Stimulated activated CD8-positive, alpha-beta memory T cell treated with anti-CD3 and anti-CD28 coated beads, Interleukin-4, amount 100 ng/mL, for 24 hours (primary cell): ENCODE results near the gene MED10.
"Not testable (repeated sequence)": the region's sequence is repeated elsewhere in the genome, so short reads cannot be mapped to it uniquely, and the experiment has no call there.

Experiments used
- DNase-seq: peaks from one replicate; pipeline ENCODE4 v3.0.0-alpha.2; 2020; ENCODE audit warnings: low read depth

MED10 gene

DNA sequence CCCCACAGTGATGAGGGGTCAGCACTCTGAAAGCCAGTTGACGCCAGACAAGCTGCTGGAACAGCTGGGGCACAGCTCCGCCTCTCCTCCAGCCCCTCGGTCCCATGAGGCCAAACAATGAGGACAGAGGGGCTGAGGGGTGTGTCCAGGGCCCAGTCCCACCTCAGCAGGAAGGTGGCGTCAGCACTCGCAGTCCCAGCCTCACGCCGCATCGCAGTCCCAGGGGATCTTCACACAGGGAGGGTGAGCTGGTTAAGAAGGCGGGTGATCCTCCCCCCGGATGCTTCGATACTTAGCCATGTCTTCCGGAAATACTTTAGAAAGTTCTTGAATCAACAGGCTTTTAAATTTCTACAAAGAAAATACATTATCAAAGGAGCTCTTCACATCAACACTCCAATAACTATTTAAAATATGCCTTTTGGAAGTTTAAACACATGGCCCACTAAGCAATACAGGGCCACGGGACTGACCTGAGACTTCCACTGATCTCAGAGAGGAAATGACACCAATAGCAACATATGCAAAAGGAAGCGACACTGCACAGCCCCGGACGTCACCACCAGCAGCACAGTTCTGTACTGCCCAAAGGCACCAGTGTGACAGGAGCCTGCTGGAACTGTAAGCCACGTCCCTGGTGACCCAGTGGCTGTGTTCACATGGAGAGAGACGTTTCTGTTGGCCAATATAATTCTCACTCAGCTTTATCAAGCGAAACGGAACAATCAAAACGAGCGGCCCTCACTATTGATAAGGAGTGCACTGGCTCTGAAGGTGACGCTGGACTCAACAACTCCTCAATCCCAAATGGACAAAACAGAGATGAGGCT lies 5.9 kb downstream of the MED10 start:
- no peak for DNase-seq

DNA sequence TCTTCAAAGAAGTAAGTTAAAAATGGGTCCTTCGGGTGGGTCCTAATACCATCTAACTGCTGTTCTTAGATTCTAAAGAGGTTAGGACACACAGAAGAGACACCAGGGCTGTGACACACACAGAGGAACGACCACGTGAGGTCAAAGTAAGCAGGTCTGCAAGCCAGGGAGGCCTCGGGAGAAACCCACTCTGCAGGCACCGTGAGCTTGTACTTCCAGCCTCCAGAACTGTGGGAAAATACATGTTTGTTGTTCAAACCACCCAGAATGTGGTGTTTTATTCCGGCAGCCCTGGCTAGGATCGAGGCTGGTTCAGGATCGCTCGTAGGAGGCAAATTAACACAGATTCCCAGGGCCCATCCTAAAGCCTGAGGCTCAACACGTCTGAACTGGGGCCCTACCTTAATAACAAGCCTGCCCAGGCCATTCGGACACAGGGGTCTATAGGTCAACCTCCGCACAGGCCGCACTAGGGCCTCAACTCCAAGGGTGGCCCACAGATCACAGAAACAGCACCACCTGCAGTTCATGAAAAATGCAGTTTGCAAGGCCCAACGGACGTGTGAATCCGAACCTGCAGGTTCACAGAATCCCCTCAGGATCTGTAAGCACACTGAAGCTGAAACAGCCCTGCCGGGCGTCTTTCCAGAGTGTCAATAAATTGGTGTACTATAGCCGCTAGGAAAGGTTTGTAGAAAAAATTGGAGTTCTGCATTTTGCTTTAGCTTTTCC lies 7.1 kb downstream of the MED10 start:
- DNase-seq, result no peak

DNA sequence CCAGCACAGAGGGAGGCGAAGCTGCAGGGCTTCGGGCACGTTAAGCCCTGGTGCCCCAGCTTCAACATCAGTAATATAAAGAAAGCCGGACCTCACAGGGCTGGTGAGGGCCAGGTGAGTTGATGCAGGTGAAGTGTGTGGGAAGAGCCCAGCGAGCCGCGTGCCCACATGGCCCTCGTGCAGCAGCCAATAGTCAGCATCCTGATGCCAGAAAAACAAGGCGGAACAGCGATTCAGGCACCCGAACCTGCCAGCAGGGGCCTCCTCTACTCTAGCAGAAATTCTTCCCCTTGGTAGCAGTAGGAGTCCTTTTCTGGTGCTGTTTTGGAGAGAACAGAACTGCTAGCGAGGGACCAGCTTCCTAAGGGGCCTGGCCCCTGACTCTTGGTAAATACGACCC lies 7.8 kb downstream of the MED10 start:
- no peak for DNase-seq

DNA sequence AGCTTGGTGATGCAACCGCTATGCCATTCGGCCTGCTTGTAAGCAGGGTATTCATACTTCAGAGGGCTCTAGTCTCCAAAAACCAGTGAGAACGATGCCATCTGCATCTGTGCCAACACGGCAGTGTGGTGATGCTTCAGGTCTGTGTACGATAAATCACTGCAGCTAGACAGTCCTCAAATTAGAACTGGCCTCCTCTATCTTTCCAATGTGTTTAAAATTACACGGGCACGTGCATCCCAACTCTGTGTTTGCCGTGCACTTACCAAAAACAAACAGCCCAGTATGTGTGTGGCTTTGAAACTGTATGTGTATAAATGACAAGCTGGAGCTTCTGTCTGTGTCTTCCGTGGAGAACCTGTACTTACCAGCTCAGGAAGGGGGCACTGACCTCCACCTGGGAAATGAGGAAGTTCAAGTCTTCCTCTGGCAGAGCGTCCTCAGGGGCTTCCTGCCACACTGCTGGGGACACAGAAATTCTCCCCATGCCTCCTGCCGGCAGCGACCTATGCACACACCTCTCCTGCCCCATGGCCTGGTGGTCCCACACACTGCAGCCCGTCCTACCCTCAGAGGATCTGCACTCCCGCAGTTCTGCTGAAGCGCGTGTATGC lies 12.3 kb downstream of the MED10 start:
- DNase-seq, result no peak

DNA sequence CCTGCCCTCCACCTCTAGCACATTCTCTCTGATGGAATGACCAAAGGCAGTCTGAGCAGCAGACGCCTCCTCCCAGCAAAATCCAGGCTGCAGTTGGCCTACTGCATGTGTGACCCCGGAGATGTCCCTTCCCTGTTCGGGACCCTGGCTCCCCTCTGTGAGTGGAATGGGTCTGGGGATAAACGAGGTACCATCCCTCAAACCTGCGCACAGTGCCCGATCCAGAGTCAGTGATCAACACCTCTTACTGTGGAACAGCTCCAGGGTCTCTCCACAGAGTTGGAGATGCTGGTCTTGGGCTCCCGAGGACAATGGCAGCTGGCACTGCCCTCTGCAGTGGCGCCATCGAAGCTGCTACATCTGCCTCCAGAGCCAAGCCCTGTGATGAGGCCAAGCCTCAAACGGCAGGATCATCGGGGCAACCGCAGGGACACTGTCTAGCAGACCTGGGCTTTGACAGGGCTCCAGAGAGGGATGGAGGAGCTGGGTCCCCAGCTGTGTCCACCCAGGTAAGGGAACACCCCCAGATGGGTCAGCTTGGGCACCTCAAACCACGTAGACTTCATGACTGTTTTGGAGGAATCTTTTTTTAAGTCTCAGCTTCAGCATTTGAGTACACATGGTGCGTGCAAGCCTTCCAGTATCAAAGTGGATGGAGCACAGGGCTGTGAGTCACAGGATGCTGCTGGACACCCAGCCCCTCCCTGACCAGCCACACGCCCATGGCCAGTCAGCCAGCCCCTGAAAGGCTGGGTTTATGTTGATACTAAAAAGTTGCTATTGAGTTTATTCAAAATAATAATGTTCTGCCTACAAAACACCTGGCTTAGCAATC lies 13.0 kb downstream of the MED10 start:
- DNase-seq, result no peak

DNA sequence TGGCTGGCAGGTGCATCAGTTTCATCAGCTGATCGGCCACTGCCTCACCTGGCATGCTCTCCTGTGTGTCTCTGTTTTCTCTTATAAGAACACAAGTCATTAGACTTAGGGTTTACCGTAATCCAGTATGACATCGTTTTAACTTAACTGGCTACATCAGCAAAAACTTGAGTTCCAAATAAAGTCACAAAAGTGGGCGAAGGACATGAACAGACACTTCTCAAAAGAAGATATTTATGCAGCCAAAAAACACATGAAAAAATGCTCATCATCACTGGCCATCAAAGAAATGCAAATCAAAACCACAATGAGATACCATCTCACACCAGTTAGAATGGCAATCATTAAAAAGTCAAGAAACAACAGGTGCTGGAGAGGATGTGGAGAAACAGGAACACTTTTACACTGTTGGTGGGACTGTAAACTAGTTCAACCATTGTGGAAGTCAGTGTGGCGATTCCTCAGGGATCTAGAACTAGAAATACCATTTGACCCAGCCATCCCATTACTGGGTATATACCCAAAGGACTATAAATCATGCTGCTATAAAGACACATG lies 14.8 kb downstream of the MED10 start:
- DNase-seq, result not testable (repeated sequence)

DNA sequence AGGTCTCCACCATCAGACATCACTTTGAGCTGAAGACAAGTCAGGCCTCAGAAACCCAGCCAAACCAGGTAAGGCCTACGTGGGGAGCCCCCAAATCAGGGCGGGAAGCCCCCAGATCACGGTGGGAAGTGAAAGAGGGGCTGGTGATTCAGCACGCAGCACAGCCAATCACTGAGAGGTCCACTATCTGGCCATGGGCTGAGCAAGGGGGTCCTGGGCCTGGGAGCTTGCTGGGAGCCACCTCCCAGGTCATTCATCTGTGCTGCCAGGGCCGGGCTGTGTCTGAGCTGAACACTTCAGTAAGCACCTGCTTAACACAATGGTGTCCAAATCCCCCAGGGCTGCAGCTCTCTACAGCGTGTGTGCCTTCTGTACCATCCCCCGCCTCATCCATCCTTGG lies 15.5 kb downstream of the MED10 start:
- DNase-seq, result no peak

DNA sequence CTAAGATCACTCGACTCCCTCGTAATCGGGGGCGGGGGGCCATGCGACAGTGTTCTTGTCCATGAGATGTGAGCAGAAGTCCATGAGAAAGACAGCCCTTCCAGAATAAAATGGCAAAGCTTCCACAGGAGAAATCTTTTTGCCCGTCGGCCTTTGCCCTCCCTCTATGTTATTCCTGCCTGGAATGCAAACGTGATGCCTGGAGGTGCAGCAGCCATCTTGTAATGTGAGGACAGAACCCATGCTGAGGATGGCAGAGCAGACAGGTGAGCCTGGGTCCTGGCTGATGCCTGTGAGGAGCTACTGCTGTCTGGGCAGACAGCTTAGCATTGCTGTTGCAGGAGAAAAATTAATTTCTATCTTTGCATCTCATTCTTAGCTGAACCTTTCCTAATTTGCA lies 17.2 kb downstream of the MED10 start:
- no peak for DNase-seq

DNA sequence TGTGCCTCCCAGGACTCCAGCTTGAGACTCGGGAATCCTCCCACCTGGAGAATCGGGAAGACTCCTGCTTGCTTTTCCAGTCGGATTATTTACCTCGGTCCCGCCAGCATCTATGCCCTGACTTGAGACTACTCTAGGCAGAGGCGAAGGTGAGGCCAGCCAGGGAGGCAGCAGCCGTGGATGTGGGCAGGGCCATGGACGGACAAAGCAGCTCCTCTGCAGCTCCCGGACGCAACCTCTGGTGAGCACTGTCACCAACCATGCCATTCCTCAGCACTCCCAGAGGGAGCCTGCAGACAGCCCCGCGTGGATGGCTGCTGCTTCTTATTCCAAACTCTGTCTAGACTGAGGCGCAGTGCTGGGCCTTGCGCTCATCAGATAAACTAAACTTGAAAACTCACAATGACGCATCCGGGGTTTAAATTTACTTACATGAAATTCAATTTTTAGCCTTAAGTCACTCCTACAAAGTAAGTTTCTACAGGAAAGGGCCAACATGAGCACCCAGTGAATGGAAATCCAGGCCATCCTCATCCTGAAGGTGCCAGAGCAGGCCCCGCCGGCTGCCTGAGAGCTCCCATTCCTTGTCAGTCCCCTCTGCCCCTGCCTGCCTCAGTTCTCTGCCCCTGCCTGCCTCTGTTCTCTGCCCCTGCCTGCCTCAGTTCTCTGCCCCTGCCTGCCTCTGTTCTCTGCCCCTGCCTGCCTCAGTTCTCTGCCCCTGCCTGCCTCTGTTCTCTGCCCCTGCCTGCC lies 17.8 kb downstream of the MED10 start:
- no peak for DNase-seq

DNA sequence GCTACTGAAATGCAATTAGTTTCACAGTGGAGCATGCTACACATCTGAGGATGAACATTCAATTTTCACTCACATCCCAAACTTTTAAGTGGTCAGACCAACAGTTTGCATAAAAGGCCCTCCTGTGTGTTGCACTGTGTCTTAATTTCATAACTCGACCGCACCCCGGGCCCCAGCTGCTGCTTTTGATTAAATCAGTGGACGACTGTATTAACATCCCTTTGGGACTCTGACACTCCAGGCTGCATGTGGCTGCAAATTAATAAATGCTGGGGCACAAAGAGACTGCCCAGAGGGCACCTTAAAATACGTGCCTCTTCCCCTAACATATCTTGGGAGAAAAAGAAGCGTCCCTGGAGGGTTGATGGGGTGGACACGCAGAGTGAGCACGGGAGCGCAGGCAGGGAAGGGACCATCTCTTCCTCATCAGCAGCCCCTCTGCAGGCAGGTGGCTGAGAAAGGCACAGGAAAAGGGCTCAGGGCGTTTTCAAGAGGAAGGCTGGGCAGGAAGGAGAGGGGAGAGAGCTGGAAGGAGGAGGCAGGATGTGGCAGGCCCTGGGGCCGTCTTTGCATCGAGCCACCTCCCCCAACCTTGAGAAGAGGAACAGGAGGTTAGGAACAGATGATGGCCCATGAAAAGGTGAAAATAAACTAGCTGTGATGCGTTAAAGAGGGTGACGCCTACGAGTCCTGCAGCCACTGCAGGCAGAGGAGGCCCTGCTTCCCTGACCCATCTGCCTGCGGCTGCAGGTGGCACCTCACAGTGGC lies 18.6 kb downstream of the MED10 start:
- DNase-seq, result no peak

DNA sequence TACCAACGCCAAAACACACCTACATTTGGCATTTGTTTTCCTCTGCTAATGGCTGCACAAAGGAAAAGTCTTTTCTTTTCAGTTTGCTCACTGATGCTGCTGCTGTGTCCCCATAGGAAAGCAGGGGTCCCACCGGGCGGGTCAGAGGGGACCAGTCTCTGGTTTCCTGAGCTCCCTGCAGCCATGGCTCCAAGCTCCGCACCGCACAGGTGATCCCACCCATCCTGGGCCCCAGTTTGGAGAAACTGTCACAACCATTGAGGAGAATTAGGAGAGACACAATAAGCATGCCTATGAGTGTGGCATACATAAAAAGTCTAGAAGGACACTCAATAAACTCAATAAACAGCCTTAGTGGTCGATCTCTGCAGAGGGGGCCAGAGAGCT lies 19.9 kb downstream of the MED10 start:
- no peak for DNase-seq

DNA sequence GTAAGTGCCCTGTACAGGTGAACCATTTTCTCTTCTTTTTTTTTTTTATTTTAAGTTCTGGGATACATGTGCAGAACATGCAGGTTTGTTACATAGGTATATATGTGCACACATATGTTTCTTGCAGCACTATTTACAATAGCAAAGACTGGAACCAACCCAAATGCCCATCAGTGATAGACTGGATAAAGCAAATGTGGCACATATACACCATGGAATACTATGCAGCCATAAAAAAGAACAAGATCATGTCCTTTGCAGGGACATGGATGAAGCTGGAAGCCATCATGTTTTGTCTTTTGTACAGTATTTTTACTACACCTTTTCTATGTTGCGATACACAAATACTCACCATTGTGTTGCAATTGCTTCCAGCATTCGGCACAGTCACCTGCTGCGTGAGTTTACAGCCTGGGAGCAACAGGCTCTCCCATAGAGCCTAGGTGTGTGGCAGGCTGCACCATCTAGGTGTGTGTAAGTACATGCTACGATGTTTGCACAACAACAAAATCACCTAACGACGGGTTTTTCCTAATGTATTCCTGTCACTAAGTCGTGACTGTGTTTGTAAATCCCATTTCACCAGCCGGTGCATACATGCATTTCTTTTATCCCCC lies 20.4 kb downstream of the MED10 start:
- not testable (repeated sequence) for DNase-seq

DNA sequence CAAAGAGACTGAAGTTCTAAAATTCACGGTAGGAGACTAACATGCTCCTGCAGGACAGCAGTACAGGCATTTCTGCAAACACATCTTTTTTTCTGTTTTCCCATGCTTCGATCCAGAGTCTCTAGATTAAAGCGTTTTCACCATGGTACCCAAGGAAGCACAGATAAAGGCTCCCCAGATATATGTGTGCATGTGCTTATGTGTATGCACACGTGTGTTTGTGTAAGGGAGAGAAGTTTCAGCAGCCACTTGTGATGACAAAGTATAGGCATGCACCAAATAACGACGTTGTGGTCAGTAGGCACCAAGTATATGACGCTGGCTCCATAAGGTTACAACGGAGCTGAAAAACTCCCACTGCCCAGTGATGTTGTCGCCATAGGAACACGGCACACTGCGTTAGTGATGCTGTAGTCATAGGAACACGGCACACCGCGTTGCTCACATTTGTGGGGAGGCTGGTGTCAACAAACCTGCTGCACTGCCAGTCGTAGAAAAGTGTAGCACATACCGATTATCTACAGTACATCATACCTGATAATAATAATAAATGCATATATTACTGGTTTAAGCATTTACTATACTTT lies 21.7 kb downstream of the MED10 start:
- DNase-seq, result no peak

DNA sequence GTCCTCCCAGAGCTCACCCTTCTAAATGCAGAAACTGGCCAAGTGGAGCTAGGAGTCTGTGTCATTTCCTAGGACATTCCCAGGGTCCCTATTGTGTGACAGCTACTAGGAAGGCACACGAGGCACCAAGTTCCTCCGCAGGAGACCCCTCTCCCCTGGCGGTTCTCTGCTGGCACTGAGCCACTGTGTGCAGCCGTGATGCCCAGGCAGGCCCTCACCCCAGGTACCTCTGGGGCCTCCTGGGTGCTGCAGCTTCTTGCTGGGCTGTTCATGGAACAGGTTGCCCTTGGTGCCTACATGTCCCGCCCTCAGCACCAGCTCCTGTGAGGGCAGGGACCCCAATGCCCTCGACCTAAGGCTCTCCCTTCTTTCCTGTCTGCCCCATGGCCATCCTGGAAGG lies 23.1 kb downstream of the MED10 start:
- DNase-seq, result no peak

DNA sequence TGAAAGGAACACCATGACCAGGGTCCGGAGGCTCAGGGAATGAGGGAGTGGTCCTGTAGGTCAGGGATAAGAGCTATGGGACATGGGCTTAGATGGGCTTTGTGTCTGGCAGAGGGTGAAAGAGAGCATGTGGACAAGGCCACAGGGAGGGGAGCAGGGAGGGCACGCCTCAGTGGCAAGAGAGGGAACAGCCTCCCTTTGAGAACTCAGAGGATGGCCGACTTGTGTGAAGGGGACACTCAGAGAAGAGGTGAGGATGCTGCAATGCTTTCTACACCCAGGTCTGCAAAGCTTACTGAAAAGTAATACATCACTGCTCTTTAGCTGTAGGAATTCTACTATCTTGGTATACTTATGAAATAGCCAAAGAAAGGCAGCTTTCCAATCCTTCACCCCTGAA lies 23.5 kb downstream of the MED10 start:
- DNase-seq, result no peak

DNA sequence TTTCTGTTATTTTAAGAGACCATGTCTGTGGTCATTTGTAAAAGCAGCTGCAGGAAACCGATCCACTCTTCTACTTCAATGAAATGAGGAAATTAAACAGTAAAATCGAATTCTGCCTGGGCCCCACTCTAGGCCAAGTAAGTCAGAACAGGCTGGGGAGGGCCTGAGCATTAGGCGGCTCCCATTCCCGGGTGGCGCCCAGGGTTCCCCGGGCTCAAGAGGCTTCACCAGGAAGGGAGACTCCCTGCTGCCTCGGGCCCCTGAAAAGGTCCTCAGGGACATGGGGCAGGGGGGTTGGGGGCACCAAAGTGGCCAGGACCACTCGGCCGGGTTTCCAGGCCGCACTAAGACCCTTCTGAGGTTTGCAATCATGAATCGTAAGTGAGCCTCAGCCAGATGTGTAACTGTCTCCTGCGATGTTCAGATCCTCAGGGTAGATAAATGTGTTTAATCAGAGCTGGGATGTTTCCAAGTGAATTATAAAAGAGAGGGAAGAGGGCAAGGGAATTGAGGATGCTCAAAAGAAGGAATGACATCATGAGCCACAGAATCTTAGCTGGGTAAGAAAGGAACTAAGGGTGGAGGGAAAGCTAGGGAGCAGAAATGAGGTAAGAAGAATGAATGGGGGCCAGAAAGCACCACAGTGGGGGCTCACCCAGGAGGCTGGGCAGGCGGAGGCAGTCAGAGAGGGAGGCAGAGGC lies 24.6 kb downstream of the MED10 start:
- no peak for DNase-seq

DNA sequence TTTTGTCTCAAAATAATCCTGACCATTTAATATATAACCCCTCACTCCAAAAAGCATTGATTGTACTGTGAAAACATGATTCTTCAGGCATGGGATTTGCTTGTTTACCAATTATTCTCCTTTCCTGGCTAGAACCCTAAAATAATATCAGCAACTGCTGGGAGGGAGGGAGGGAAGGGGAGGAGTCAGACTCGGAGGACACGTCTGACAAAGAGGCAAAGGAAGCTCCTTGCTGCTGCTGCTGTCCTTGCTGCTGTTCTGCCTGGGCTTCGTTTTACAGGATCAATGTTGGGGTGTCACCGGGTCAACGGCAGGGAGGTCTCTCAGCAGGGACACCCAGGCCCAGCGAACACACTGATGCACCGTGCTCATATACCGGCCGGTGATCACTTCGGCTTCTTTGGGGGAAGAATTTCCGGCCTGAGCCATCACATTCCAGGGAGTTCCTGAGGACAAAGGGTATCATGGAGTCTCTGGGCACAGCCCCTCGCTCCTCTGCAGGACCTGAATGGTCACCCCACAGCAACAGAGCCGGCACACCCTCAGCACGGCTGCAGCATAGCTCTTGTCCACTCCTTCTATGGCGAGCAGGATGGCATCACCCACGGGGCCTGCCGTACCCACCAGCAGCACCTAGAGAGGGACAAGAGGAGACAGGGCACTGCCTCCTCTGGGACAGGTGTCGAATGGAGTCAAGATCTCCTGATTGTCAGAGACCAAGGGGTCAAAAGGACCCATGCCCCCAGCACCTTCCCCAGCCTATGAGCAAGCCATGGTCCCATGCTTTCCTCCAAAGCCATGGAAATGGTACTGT lies 27.9 kb downstream of the MED10 start:
- DNase-seq, result no peak

DNA sequence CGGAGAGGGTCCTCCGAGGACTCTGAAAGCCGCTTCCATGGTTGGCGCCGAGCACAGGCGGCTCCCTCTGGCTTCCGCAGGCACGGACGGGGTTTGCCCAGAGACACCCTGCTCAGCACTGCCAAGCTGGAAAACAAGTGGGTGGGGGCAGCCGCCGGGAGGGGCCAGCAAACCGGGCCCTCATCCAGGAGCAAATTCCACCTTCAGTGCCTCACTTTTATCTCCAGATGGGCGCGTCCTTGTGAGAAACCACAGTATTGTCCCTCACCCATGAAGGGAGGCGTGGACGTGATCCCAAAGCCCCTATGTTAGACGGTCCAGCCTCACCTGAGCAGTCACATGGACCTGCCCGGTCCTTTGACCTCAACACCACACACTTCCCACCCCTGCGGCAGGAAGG lies 29.0 kb downstream of the MED10 start:
- DNase-seq, result no peak
